Fibroblast of lung (primary cell): ENCODE data around the gene TMEM30A.

Experiments used
- CTCF ChIP-seq, 2 donors: IDR thresholded peaks in 1 of 2; conservative IDR thresholded peaks in 1 of 2; 1 replicate in 1 of 2; 2 replicates in 1 of 2; pipeline ENCODE4 v1.5.1; 2011 to 2012; ENCODE audit warnings: low read length in 2 of 2, control low read depth in 1 of 2, inconsistent platforms in 1 of 2, low read depth in 1 of 2, mild to moderate bottlenecking in 1 of 2
- EZH2 ChIP-seq: IDR thresholded peaks from 2 replicates; pipeline ENCODE4 v1.5.1; 2012; ENCODE audit warnings: low read length, control low read depth, mild to moderate bottlenecking; ENCODE audit errors: missing control alignments

GRCh38 chr6:75288023-75288422 is 3.4 kb upstream of the TMEM30A start:
- TF ChIP-seq CTCF (conservative IDR thresholded peaks at IDR 0.05 in 1 of 2, IDR thresholded peaks at IDR 0.05 in 1 of 2; ENCODE audit: low read depth in 1 of 2, low read length in 2 of 2): no peak
- TF ChIP-seq EZH2: no peak
